IPS-11a (cell line): ENCODE data around the gene SPAG6.
"Not testable (repeated sequence)": the region's sequence is repeated elsewhere in the genome, so short reads cannot be mapped to it uniquely, and the experiment has no call there.

Source experiments
- H3K4me3 ChIP-seq: one replicate; pipeline ENCODE4 v1.5.1; 2013; ENCODE audit warnings: low read depth, low read length, control low read depth

SPAG6 gene

GRCh38 chr10:22345301-22346095 is at the start of gene SPAG6:
Gene SPAG6, plus strand, starts transcription at chr10:22345496. Its CDS starts 116 bp downstream, at chr10:22345612.
- peak within 1 kb of the TSS; percentile 40 for H3K4me3 ChIP-seq

GRCh38 chr10:22301193-22301592 is 44.1 kb upstream of the SPAG6 start:
- H3K4me3 ChIP-seq = no peak overlapping the region

- H3K4me3 ChIP-seq = no peak overlapping the region
Measured at GRCh38 chr10:22303461-22303860, 41.8 kb upstream of the SPAG6 start.

- no peak overlapping the region for H3K4me3 ChIP-seq
Measured at GRCh38 chr10:22305721-22306120, 39.6 kb upstream of the SPAG6 start.

- no peak overlapping the region for H3K4me3 ChIP-seq
Measured at GRCh38 chr10:22308390-22308789, 36.9 kb upstream of the SPAG6 start.

GRCh38 chr10:22309180-22310000 is 35.9 kb upstream of the SPAG6 start:
- no peak overlapping the region for H3K4me3 ChIP-seq

GRCh38 chr10:22310012-22310411 is 35.3 kb upstream of the SPAG6 start:
- H3K4me3 ChIP-seq = not testable (repeated sequence)

GRCh38 chr10:22310928-22311327 is 34.4 kb upstream of the SPAG6 start:
- no peak overlapping the region for H3K4me3 ChIP-seq

GRCh38 chr10:22314852-22315251 is 30.4 kb upstream of the SPAG6 start:
- H3K4me3 ChIP-seq = no peak overlapping the region

- peak overlapping the region; percentile 68 for H3K4me3 ChIP-seq
Measured at GRCh38 chr10:22315455-22316285, 29.6 kb upstream of the SPAG6 start.

GRCh38 chr10:22316286-22317075 is 28.8 kb upstream of the SPAG6 start, which contains the start of gene COMMD3:
Gene COMMD3, plus strand, starts transcription at chr10:22316388. Its CDS starts 30 bp downstream, at chr10:22316418.
- peak within 1 kb of the TSS; percentile 68 for H3K4me3 ChIP-seq

GRCh38 chr10:22317076-22317370 is 28.3 kb upstream of the SPAG6 start:
- peak overlapping the region; percentile 68 for H3K4me3 ChIP-seq

GRCh38 chr10:22317771-22318565 is 27.3 kb upstream of the SPAG6 start:
- H3K4me3 ChIP-seq = no peak overlapping the region

- H3K4me3 ChIP-seq = no peak overlapping the region
Measured at GRCh38 chr10:22318772-22319171, 26.5 kb upstream of the SPAG6 start.

- no peak overlapping the region for H3K4me3 ChIP-seq
Measured at GRCh38 chr10:22319547-22319979, 25.7 kb upstream of the SPAG6 start.

GRCh38 chr10:22319980-22320558 is 25.2 kb upstream of the SPAG6 start:
- no peak overlapping the region for H3K4me3 ChIP-seq

- peak within 1 kb of the TSS; percentile 50 for H3K4me3 ChIP-seq
Measured at GRCh38 chr10:22320591-22321155, 24.6 kb upstream of the SPAG6 start, which contains the start of gene BMI1. Gene BMI1, plus strand, starts transcription at chr10:22321099. Its CDS starts 5,351 bp downstream, at chr10:22326450.

- peak overlapping the region; percentile 48 for H3K4me3 ChIP-seq
Measured at GRCh38 chr10:22321156-22321923, 24.0 kb upstream of the SPAG6 start.
